ENCODE data around the gene MARVELD2. TPM values are rescaled to one million over a fixed set of nuclear protein-coding genes. Genes with fewer than 3 reads are reported as not detected.
A peak's percentile ranks its signal among the peaks of the same experiment; 100 is the strongest.
"Not testable (repeated sequence)": the region's sequence is repeated elsewhere in the genome, so short reads cannot be mapped to it uniquely, and the experiment has no call there.

Gene MARVELD2, protein sequence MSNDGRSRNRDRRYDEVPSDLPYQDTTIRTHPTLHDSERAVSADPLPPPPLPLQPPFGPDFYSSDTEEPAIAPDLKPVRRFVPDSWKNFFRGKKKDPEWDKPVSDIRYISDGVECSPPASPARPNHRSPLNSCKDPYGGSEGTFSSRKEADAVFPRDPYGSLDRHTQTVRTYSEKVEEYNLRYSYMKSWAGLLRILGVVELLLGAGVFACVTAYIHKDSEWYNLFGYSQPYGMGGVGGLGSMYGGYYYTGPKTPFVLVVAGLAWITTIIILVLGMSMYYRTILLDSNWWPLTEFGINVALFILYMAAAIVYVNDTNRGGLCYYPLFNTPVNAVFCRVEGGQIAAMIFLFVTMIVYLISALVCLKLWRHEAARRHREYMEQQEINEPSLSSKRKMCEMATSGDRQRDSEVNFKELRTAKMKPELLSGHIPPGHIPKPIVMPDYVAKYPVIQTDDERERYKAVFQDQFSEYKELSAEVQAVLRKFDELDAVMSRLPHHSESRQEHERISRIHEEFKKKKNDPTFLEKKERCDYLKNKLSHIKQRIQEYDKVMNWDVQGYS
- 1 to 10 TPM; 1.1 TPM for total RNA-seq
- 1 to 10 TPM in 1 of 2 donors, under 1 TPM in 1; 0.20 to 1.5 TPM for polyA plus RNA-seq

DNA sequence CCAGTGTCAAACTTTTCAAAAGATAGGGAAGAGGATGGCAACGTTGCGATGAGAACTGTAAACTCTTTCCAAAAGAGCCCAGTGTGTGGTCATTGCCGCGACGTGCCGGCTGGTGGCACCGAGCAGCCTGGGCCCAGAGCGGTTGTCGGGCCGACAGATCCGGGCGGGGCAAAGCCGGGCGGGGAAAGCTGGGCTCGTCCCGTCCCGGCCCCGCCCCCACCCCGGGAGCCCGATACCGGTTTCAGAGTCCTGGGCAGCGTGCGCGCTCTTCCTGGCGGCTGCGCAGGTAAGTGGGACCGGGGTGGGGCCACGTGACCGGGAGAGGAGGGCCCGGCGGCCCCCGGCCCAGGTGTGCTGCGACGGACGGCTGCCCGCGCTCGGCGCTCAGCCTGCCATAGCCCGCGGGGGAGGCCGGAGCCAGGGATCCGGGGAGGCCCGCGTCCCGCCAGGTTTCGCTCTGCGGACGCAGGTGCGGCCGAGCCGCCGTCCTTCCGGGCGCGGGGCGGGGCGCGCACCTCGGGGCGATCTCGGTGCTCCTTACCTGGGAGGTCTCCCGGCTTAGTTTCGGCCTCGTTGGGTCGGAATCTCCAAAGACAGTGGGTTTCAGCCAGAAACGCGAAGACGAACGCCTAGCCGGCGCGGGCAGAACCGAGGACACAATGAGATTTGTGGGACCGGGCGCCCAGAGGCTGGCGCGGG lies at the start of gene MARVELD2:
MARVELD2 (plus strand) TSS at position 232 of the 699 bp plus-strand sequence. CDS start 4,270 bp downstream, outside the sequence.
- H3K36me3 Mint-ChIP-seq = peaks cover 15 to 18% of the 10 kb centered on the region in 2 donors
- CTCF ChIA-PET (ENCODE audit: partially characterized antibody) = no interaction called here
- H3K27ac Mint-ChIP-seq = peak within 1 kb of the TSS; percentile 42 to 83 (median 74)
- H3K4me3 ChIP-seq (ENCODE audit: low read length in 2 of 2) = peak within 1 kb of the TSS; percentile 47 to 53
- peak; percentile 17 to 58 (median 29) for DNase-seq
- peaks cover 2 to 18% (median 12%) of the 10 kb centered on the region in 4 donors for H3K4me1 Mint-ChIP-seq
- H3K36me3 ChIP-seq (ENCODE audit: insufficient read depth, low read length) = peaks cover 3% of the 10 kb centered on the region
- POLR2A ChIA-PET (ENCODE audit: partially characterized antibody) = no interaction called here
- peaks cover 4% of the 10 kb centered on the region for H3K4me1 ChIP-seq (ENCODE audit: insufficient read depth, low read length)
- peak within 1 kb of the TSS; percentile 74 to 84 (median 78) for H3K4me3 Mint-ChIP-seq
- H3K9me3 Mint-ChIP-seq = no peaks in the 10 kb centered on the region
- peak within 1 kb of the TSS; percentile 43 for H3K27ac ChIP-seq (ENCODE audit: low read depth, low read length)
- H3K27me3 Mint-ChIP-seq = no peaks in the 10 kb centered on the region
- no peaks in the 10 kb centered on the region for H3K9me3 ChIP-seq (ENCODE audit: control insufficient read depth in 1 of 2, low read length in 2 of 2)
- H3K27me3 ChIP-seq (ENCODE audit: insufficient read depth, low read length) = no peaks in the 10 kb centered on the region
- intact Hi-C loops (cut with micrococcal nuclease) = loop anchor here (5.0 kb wide), 1 partner anchor 323 kb away; the partner anchor contains the start of gene SLC30A5

DNA sequence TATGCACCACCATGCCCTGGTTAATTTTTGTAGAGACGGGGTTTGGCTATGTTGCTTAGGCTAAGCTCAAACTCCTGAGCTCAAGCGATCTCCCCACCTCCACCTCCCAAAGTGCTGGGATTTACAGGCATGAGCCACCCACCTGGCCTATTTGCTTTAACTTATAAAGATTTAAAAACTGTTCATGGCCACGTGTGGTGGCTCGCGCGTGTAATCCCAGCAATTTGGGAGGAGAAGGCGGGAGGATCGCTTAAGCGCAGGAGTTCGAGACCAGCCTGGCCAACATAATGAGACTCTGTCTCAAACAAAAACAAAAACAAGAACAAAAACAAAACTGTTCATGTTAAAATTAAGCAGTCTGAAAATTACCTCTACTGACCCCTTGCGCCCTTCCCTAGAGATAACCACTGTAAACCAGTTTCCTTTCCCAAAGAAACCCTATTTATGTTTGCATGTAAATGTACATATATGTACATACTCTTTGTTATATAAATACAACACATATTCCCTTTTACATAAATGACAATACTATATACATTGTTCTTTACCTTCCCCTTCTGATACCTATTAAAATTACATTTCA lies 47.1 kb upstream of the MARVELD2 start:
- CTCF ChIA-PET (ENCODE audit: partially characterized antibody) = interaction anchor here (0.7 to 1.8 kb wide), 2 partner anchors 21 to 33 kb away, joined by 3 to 7 read pairs; no protein-coding TSS in a partner anchor
- intact Hi-C loops (cut with micrococcal nuclease) = loop anchor here (10.0 kb wide), 1 partner anchor 1153 kb away; the partner anchor contains the start of gene PIK3R1
- H3K27ac ChIP-seq (ENCODE audit: low read depth, low read length) = peak overlapping the region; percentile 23

DNA sequence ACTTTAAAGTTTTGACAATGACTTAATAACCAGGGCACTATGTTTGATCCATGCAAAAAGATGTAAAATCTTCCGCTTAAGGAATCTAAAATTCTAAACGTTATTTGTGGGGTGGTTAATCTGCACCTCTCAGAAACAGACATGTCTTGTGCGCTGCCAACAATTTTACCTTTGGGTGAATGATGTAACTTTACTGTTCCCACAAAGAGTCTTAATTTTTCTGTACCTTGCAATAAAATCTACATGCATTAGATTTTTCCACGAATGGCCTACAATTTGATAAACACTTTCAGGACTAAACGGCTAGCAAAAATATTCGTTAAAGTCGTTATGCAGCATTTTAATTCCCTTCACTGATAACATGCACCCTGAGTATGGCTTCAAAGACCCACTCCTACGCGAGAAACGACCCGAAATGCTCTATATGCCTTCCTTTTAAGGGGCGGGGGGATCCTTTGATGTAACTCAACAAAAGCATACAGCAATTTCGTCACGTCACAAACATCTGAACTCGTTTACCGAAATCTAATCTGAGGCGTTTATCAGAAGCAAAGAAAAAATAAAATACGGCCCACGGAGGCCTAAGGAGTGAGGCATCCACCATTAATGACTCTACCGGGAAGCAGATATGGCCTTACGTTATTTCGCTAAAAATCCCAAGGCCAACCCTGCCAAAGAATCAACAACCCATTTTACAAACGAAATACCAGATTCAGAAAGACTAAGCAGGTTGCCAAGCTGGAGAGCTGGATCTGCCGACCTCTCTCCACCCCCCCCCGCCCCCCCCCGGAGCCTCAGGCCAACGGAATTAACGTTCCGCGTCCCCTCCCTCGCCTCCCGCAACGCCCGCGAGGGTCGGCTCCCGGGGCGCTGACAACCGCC lies 46.2 kb upstream of the MARVELD2 start:
- Histone ChIP-seq H3K4me1 (ENCODE audit: insufficient read depth, low read length) (peaks cover 29% of the 10 kb centered on the region), H3K36me3 (ENCODE audit: insufficient read depth, low read length) (peaks cover 11% of the 10 kb centered on the region), H3K9me3 (ENCODE audit: control insufficient read depth in 1 of 2, low read length in 2 of 2) (no peaks in the 10 kb centered on the region), H3K4me3 (ENCODE audit: low read length in 2 of 2) (peak overlapping the region; percentile 67 to 74), H3K27ac (ENCODE audit: low read depth, low read length) (peak overlapping the region; percentile 99), H3K27me3 (ENCODE audit: insufficient read depth, low read length) (no peaks in the 10 kb centered on the region)
- intact Hi-C loops (cut with micrococcal nuclease) = loop anchor here (1.0 to 10.0 kb wide), 6 partner anchors 36 to 1154 kb away; partner anchors contain the start of genes CCDC125, CCNB1, CDK7 and PIK3R1
- ChIA-PET POLR2A (ENCODE audit: partially characterized antibody) (interaction anchor here (1.2 kb wide), 1 partner anchor 33 kb away, joined by 3 read pairs; no protein-coding TSS in a partner anchor), CTCF (ENCODE audit: partially characterized antibody) (interaction anchor here (1.7 to 1.8 kb wide), 2 partner anchors 34 to 275 kb away, joined by 6 to 7 read pairs; partner anchors contain the start of gene SLC30A5)
- Mint-ChIP-seq H3K36me3 (peaks cover 13 to 44% of the 10 kb centered on the region in 2 donors), H3K27me3 (no peaks in the 10 kb centered on the region), H3K27ac (peak overlapping the region; percentile 95 to 100 (median 99)), H3K9me3 (peaks cover 0 to 2% (median 0%) of the 10 kb centered on the region in 8 donors), H3K4me3 (peak overlapping the region; percentile 89 to 99 (median 98)), H3K4me1 (peaks cover 24 to 71% (median 48%) of the 10 kb centered on the region in 4 donors)
- DNase-seq = peak in 4 of 5 donors; percentile 31 to 44 (median 40)

More for the DNA sequence above, 47.1 kb upstream of the MARVELD2 start:
- Mint-ChIP-seq H3K36me3 (peaks cover 11 to 48% of the 10 kb centered on the region in 2 donors), H3K4me3 (peak overlapping the region; percentile 89 to 99 (median 98)), H3K4me1 (peaks cover 24 to 76% (median 48%) of the 10 kb centered on the region in 4 donors), H3K27me3 (no peaks in the 10 kb centered on the region), H3K9me3 (peaks cover 0 to 2% (median 0%) of the 10 kb centered on the region in 8 donors), H3K27ac (peak overlapping the region; percentile 83 to 99 (median 99))
- no peaks in the 10 kb centered on the region for H3K9me3 ChIP-seq (ENCODE audit: control insufficient read depth in 1 of 2, low read length in 2 of 2)
- no peak for DNase-seq
- H3K36me3 ChIP-seq (ENCODE audit: insufficient read depth, low read length) = peaks cover 14% of the 10 kb centered on the region
- H3K27me3 ChIP-seq (ENCODE audit: insufficient read depth, low read length) = no peaks in the 10 kb centered on the region
- H3K4me1 ChIP-seq (ENCODE audit: insufficient read depth, low read length) = peaks cover 29% of the 10 kb centered on the region
- H3K4me3 ChIP-seq (ENCODE audit: low read length in 2 of 2) = peak overlapping the region; percentile 67 to 74
- POLR2A ChIA-PET (ENCODE audit: partially characterized antibody) = interaction anchor here (1.7 kb wide), 1 partner anchor 35 kb away, joined by 6 read pairs; the partner anchor contains the start of gene CCDC125

DNA sequence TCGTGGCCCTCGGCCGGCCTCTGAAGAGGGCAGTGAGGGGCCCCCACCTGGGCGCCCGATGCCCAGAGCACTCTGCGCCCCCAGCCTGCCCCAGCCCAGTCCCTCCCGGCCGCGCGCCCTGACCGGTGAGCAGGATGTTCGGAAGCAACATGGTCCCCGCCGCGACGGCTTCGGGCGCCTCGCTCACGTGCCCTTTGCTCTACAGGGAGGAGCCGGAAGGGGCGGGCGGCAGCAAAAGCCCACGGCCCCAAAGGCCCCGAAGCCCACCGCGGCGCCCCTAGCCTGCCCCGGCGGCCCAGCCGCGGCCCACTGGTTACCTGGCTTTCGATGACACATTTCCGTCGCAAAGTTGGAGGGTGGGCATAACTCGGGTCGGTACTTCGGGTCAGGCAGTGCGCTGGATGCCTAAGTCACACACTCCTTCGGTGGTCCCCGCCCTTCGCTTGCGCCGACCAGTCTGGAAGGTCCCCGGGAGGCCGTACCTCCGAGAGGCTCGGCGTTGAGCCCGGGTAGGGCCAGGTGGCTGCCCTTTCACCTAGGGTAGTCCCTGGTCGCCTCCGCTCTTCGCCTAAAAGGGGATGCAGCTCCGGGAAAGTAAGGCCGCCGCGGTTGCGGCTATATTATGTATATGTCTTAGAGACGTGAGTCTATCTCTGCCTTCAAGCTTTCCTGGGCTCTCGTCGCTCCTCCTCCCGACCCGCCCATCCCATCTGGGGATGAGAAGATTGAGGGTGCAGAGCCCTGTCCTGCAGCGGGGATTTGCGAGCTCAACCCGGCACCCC lies 45.4 kb upstream of the MARVELD2 start, which contains the start of the genes AK6, RAD17 and TAF9:
AK6 (minus strand) TSS at position 181 of the 782 bp plus-strand sequence; CDS start at position 151, 30 bp downstream.
RAD17 (plus strand) TSS at position 479 of the 782 bp plus-strand sequence. CDS start 2,391 bp downstream, outside the sequence.
TAF9 (minus strand) TSS at position 181 of the 782 bp plus-strand sequence. CDS start 3,783 bp downstream, outside the sequence.
- Histone ChIP-seq H3K36me3 (ENCODE audit: insufficient read depth, low read length) (peaks cover 10% of the 10 kb centered on the region), H3K4me1 (ENCODE audit: insufficient read depth, low read length) (peaks cover 29% of the 10 kb centered on the region), H3K27me3 (ENCODE audit: insufficient read depth, low read length) (no peaks in the 10 kb centered on the region), H3K27ac (ENCODE audit: low read depth, low read length) (peak within 1 kb of the TSS; percentile 99), H3K4me3 (ENCODE audit: low read length in 2 of 2) (peak within 1 kb of the TSS; percentile 67 to 75), H3K9me3 (ENCODE audit: control insufficient read depth in 1 of 2, low read length in 2 of 2) (no peaks in the 10 kb centered on the region)
- peak within 1 kb of the TSS; percentile 99 to 100 (median 99) for H3K27ac Mint-ChIP-seq
- peaks cover 16 to 43% of the 10 kb centered on the region in 2 donors for H3K36me3 Mint-ChIP-seq
- no peaks in the 10 kb centered on the region for H3K27me3 Mint-ChIP-seq
- intact Hi-C loops (cut with micrococcal nuclease) = loop anchor here (1.0 to 10.0 kb wide), 6 partner anchors 37 to 1155 kb away; partner anchors contain the start of genes CCDC125, CCNB1, CDK7 and PIK3R1
- peaks cover 0 to 2% (median 0%) of the 10 kb centered on the region in 8 donors for H3K9me3 Mint-ChIP-seq
- H3K4me3 Mint-ChIP-seq = peak within 1 kb of the TSS; percentile 95 to 99 (median 98)
- peaks cover 24 to 67% (median 46%) of the 10 kb centered on the region in 4 donors for H3K4me1 Mint-ChIP-seq
- ChIA-PET CTCF (ENCODE audit: partially characterized antibody) (interaction anchor here (0.7 to 1.7 kb wide), 4 partner anchors 35 to 327 kb away, joined by 3 to 8 read pairs (median 6); partner anchors contain the start of genes CCDC125 and SLC30A5), POLR2A (ENCODE audit: partially characterized antibody) (interaction anchor here (0.9 to 1.2 kb wide), 9 partner anchors 10 to 276 kb away, joined by 3 to 11 read pairs (median 4); partner anchors contain the start of genes CCDC125, CDK7 and SLC30A5)
- DNase-seq = peak; percentile 94 to 98 (median 96)

DNA sequence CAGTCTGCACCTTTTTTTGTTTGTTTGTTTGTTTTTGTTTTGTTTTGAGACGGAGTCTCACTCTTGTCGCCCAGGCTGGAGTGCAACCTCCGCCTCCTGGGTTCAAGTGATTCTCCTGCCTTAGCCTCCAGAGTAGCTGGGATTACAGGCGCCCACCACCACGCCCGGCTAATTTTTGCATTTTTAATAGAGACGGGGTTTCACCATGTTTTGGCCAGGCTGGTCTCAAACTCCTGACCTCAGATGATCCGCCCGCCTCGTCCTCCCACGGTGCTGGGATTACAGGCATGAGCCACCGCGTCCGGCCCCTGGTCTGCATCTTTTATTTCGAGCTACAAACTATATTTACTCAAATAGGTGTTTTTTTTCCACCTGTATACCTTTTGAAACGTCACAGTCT lies 44.6 kb upstream of the MARVELD2 start:
- H3K9me3 Mint-ChIP-seq; H3K27me3 Mint-ChIP-seq; H3K9me3 ChIP-seq (ENCODE audit: control insufficient read depth in 1 of 2, low read length in 2 of 2); H3K27me3 ChIP-seq (ENCODE audit: insufficient read depth, low read length); DNase-seq; intact Hi-C loops (cut with micrococcal nuclease); H3K36me3 ChIP-seq (ENCODE audit: insufficient read depth, low read length): not testable (repeated sequence)
- peaks cover 22 to 59% (median 40%) of the 10 kb centered on the region in 4 donors for H3K4me1 Mint-ChIP-seq
- peak overlapping the region; percentile 97 to 100 (median 99) for H3K27ac Mint-ChIP-seq
- peak overlapping the region; percentile 67 to 75 for H3K4me3 ChIP-seq (ENCODE audit: low read length in 2 of 2)
- POLR2A ChIA-PET (ENCODE audit: partially characterized antibody) = interaction anchor here (1.0 to 1.2 kb wide), 7 partner anchors 28 to 276 kb away, joined by 3 to 11 read pairs (median 4); partner anchors contain the start of genes CCDC125, CDK7 and SLC30A5
- H3K27ac ChIP-seq (ENCODE audit: low read depth, low read length) = peak overlapping the region; percentile 99
- H3K4me3 Mint-ChIP-seq = peak overlapping the region; percentile 93 to 98 (median 94)
- peaks cover 25% of the 10 kb centered on the region for H3K4me1 ChIP-seq (ENCODE audit: insufficient read depth, low read length)
- CTCF ChIA-PET (ENCODE audit: partially characterized antibody) = interaction anchor here (1.1 to 1.7 kb wide), 3 partner anchors 36 to 328 kb away, joined by 5 to 8 read pairs (median 6); partner anchors contain the start of gene SLC30A5
- peaks cover 12 to 41% of the 10 kb centered on the region in 2 donors for H3K36me3 Mint-ChIP-seq

Data from CD4-positive, alpha-beta memory T cell (primary cell).